Astrocyte (in vitro differentiated cells and primary cell): ENCODE results near the gene RMI2.

Experiments
- CTCF ChIP-seq: IDR thresholded peaks from 2 replicates; pipeline ENCODE4 v1.5.1; 2011; ENCODE audit warnings: low read depth, mild to moderate bottlenecking, inconsistent platforms, low read length, moderate library complexity; ENCODE audit not compliant: insufficient read depth
- EZH2 ChIP-seq: IDR thresholded peaks from 2 replicates; pipeline ENCODE4 v1.6.1; 2012; ENCODE audit warnings: mild to moderate bottlenecking, low read length, inconsistent platforms; ENCODE audit not compliant: insufficient read depth

DNA sequence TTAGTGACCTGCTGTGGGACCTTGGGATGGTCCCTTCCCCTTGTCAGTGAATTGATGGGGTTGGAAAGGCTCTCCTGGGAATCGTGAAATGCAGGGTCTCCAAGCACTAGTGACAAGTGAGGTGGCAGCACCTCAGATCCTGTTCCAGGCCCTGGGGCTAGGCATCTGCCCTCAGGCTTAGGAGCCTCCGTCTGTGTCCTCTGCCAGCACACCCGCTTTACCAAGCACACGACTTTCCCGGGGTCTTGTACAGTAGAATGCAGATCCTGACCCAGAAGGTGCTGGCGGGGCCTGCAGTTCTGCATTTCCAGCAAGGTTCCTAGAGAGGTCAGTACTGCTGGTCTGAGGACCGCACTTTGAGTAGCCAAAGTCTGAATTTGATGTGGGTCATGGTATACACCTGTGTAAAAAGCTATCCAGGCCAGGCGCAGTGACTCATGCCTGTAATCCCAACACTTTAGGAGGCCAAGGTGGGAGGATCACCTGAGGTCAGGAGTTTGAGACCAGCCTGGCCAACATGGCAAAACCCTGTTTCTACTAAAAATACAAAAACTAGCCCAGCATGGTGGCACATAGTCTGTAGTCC lies 30.9 kb upstream of the RMI2 start:
- TF ChIP-seq CTCF (no peak), EZH2 (no peak)
